Mesendoderm (in vitro differentiated cells): ENCODE measurements around the gene STPG2.

Experiments
- DNase-seq: peaks from one replicate; pipeline ENCODE4 v3.0.0; 2013
- H2AK5ac ChIP-seq: 2 replicates; pipeline ENCODE4 v1.6.1; 2013; ENCODE audit warnings: low read length, inconsistent platforms
- H2BK120ac ChIP-seq: 2 replicates; pipeline ENCODE4 v1.6.1; 2013; ENCODE audit warnings: low read depth, mild to moderate bottlenecking, low read length, moderate library complexity, mixed read lengths
- H2BK15ac ChIP-seq: replicated peaks from 2 replicates; pipeline ENCODE4 v1.6.1; 2013; ENCODE audit warnings: low read depth, mild to moderate bottlenecking, moderate library complexity
- H2BK5ac ChIP-seq: 2 replicates; pipeline ENCODE4 v1.6.1; 2013; ENCODE audit warnings: low read length, inconsistent platforms
- H3K18ac ChIP-seq: 2 replicates; pipeline ENCODE4 v1.6.1; 2013; ENCODE audit warnings: mild to moderate bottlenecking, low read length, mixed read lengths
- H3K23ac ChIP-seq: one replicate; pipeline ENCODE4 v1.6.1; 2013; ENCODE audit warnings: low read length
- H3K27ac ChIP-seq: 2 replicates; pipeline ENCODE4 v1.5.1; 2013; ENCODE audit warnings: low read depth, mild to moderate bottlenecking, inconsistent platforms, low read length, moderate library complexity
- H3K27me3 ChIP-seq: 2 replicates; pipeline ENCODE4 v1.6.1; 2013; ENCODE audit warnings: low read length, control low read depth, mild to moderate bottlenecking, inconsistent platforms; ENCODE audit not compliant: insufficient read depth, poor library complexity
- H3K36me3 ChIP-seq: 2 replicates; pipeline ENCODE4 v1.6.1; 2013; ENCODE audit warnings: low read length, inconsistent platforms; ENCODE audit not compliant: control insufficient read depth, insufficient read depth
- H3K4ac ChIP-seq: one replicate; pipeline ENCODE4 v1.6.1; 2013; ENCODE audit warnings: low read depth, mild to moderate bottlenecking, low read length, moderate library complexity
- H3K4me1 ChIP-seq: 2 replicates; pipeline ENCODE4 v1.6.1; 2013; ENCODE audit warnings: low read depth, low read length, inconsistent platforms; ENCODE audit not compliant: control insufficient read depth
- H3K4me2 ChIP-seq: 2 replicates; pipeline ENCODE4 v1.6.1; 2013; ENCODE audit warnings: low read length
- H3K4me3 ChIP-seq: 2 replicates; pipeline ENCODE4 v1.5.1; 2013; ENCODE audit warnings: mild to moderate bottlenecking, low read length
- H3K56ac ChIP-seq: one replicate; pipeline ENCODE4 v1.6.1; 2013; ENCODE audit warnings: low read length
- H3K79me1 ChIP-seq: 2 replicates; pipeline ENCODE4 v1.6.1; 2013; ENCODE audit warnings: low read length, inconsistent platforms
- H3K79me2 ChIP-seq: 2 replicates; pipeline ENCODE4 v1.6.1; 2013; ENCODE audit warnings: mild to moderate bottlenecking, low read length; ENCODE audit not compliant: control insufficient read depth, insufficient read depth
- H3K9ac ChIP-seq: 2 replicates; pipeline ENCODE4 v1.6.1; 2013; ENCODE audit warnings: low read length, inconsistent platforms
- H4K5ac ChIP-seq: one replicate; pipeline ENCODE4 v1.6.1; 2013; ENCODE audit warnings: low read length
- H4K8ac ChIP-seq: one replicate; pipeline ENCODE4 v1.6.1; 2013; ENCODE audit warnings: low read depth, mild to moderate bottlenecking, control low read depth, low read length, moderate library complexity
- WGBS: extraction: QIAGEN DNeasy Blood & Tissue Kit; methylation state at CpG from one replicate; pipeline ENCODE4 v1.1.7; 2013; ENCODE audit warnings: low lambda C conversion rate, missing lambda C conversion rate; ENCODE audit not compliant: insufficient coverage; ENCODE audit errors: extremely low coverage; 5-methylcytosine and 5-hydroxymethylcytosine counted together

The STPG2 gene

GRCh38 chr4:97589481-97590196 lies 553.6 kb downstream of the STPG2 start:
- Histone ChIP-seq H3K27me3 (no peaks in the 10 kb centered on the region), H2AK5ac (no peak overlapping the region), H3K56ac (no peak overlapping the region), H4K5ac (no peak overlapping the region), H3K79me1 (no peaks in the 10 kb centered on the region), H3K4ac (no peak overlapping the region), H3K18ac (no peak overlapping the region), H2BK15ac (no peak overlapping the region), H3K36me3 (no peaks in the 10 kb centered on the region), H3K4me3 (no peak overlapping the region), H3K23ac (no peak overlapping the region), H3K27ac (no peak overlapping the region), H3K79me2 (no peaks in the 10 kb centered on the region), H2BK5ac (no peak overlapping the region), H3K9ac (no peak overlapping the region), H4K8ac (no peak overlapping the region), H3K4me1 (no peaks in the 10 kb centered on the region), H2BK120ac (no peak overlapping the region), H3K4me2 (no peak overlapping the region)
- DNase-seq = no peak
- no CpG with 5 or more reads among the region's 5 CpGs for WGBS

- H3K18ac ChIP-seq = no peak overlapping the region
- no peak overlapping the region for H3K9ac ChIP-seq
- H3K27ac ChIP-seq = no peak overlapping the region
- no peak overlapping the region for H3K56ac ChIP-seq
- no peak overlapping the region for H2BK5ac ChIP-seq
- H2BK120ac ChIP-seq = no peak overlapping the region
- H3K4me2 ChIP-seq = no peak overlapping the region
- no peak for DNase-seq
- no peaks in the 10 kb centered on the region for H3K79me1 ChIP-seq
- H3K36me3 ChIP-seq = no peaks in the 10 kb centered on the region
- no peak overlapping the region for H3K23ac ChIP-seq
- no peak overlapping the region for H4K5ac ChIP-seq
- H3K4me3 ChIP-seq = no peak overlapping the region
- H3K4ac ChIP-seq = no peak overlapping the region
- H3K27me3 ChIP-seq = no peaks in the 10 kb centered on the region
- no CpG with 5 or more reads among the region's 2 CpGs for WGBS
- H3K4me1 ChIP-seq = no peaks in the 10 kb centered on the region
- no peak overlapping the region for H2AK5ac ChIP-seq
- H2BK15ac ChIP-seq = no peak overlapping the region
- H4K8ac ChIP-seq = no peak overlapping the region
- H3K79me2 ChIP-seq = no peaks in the 10 kb centered on the region
Observed at GRCh38 chr4:97587912-97588311, 555.4 kb downstream of the STPG2 start.

- Histone ChIP-seq H3K9ac (no peak overlapping the region), H3K4me1 (no peaks in the 10 kb centered on the region)
Observed at GRCh38 chr4:97585274-97585673, 558.0 kb downstream of the STPG2 start.

GRCh38 chr4:97582890-97583289 lies 560.4 kb downstream of the STPG2 start:
- Histone ChIP-seq H3K4me2 (no peak overlapping the region), H4K5ac (no peak overlapping the region), H3K18ac (no peak overlapping the region), H3K79me2 (no peaks in the 10 kb centered on the region), H4K8ac (no peak overlapping the region), H3K4me3 (no peak overlapping the region), H2BK120ac (no peak overlapping the region), H3K4ac (no peak overlapping the region), H3K27me3 (no peaks in the 10 kb centered on the region), H3K79me1 (no peaks in the 10 kb centered on the region), H3K27ac (no peak overlapping the region), H2BK15ac (no peak overlapping the region), H3K36me3 (no peaks in the 10 kb centered on the region), H3K23ac (no peak overlapping the region), H2BK5ac (no peak overlapping the region), H3K4me1 (no peaks in the 10 kb centered on the region), H3K9ac (no peak overlapping the region), H3K56ac (no peak overlapping the region), H2AK5ac (no peak overlapping the region)
- no peak for DNase-seq
- no CpG with 5 or more reads among the region's 1 CpG for WGBS

More at GRCh38 chr4:97585274-97585673, 558.0 kb downstream of the STPG2 start:
- Histone ChIP-seq H3K36me3 (no peaks in the 10 kb centered on the region), H3K56ac (no peak overlapping the region), H3K79me1 (no peaks in the 10 kb centered on the region), H3K79me2 (no peaks in the 10 kb centered on the region), H2AK5ac (no peak overlapping the region), H3K18ac (no peak overlapping the region), H4K8ac (no peak overlapping the region), H3K27me3 (no peaks in the 10 kb centered on the region), H3K4me2 (no peak overlapping the region), H2BK15ac (no peak overlapping the region), H2BK120ac (no peak overlapping the region), H3K23ac (no peak overlapping the region), H2BK5ac (no peak overlapping the region), H3K27ac (no peak overlapping the region), H3K4ac (no peak overlapping the region), H4K5ac (no peak overlapping the region), H3K4me3 (no peak overlapping the region)
- no peak for DNase-seq

GRCh38 chr4:97577004-97577403 lies 566.3 kb downstream of the STPG2 start:
- no peak overlapping the region for H3K27ac ChIP-seq
- no peaks in the 10 kb centered on the region for H3K79me1 ChIP-seq
- no peak overlapping the region for H3K4ac ChIP-seq
- no peak overlapping the region for H3K4me2 ChIP-seq
- no peak overlapping the region for H2BK15ac ChIP-seq
- no peaks in the 10 kb centered on the region for H3K4me1 ChIP-seq
- H2AK5ac ChIP-seq = no peak overlapping the region
- no peaks in the 10 kb centered on the region for H3K27me3 ChIP-seq
- no peak overlapping the region for H3K56ac ChIP-seq
- H4K8ac ChIP-seq = no peak overlapping the region
- no peaks in the 10 kb centered on the region for H3K36me3 ChIP-seq
- H3K23ac ChIP-seq = no peak overlapping the region
- H3K18ac ChIP-seq = no peak overlapping the region
- no CpG with 5 or more reads among the region's 2 CpGs for WGBS
- no peak overlapping the region for H4K5ac ChIP-seq
- H3K4me3 ChIP-seq = no peak overlapping the region
- H2BK5ac ChIP-seq = no peak overlapping the region
- no peaks in the 10 kb centered on the region for H3K79me2 ChIP-seq
- no peak overlapping the region for H3K9ac ChIP-seq
- H2BK120ac ChIP-seq = no peak overlapping the region
- no peak for DNase-seq

GRCh38 chr4:97560009-97560408 lies 583.3 kb downstream of the STPG2 start:
- no peak overlapping the region for H3K4ac ChIP-seq
- no peak overlapping the region for H2AK5ac ChIP-seq
- H4K8ac ChIP-seq = no peak overlapping the region
- H3K27me3 ChIP-seq = no peaks in the 10 kb centered on the region
- H3K4me1 ChIP-seq = no peaks in the 10 kb centered on the region
- H3K56ac ChIP-seq = no peak overlapping the region
- H2BK120ac ChIP-seq = no peak overlapping the region
- no peaks in the 10 kb centered on the region for H3K36me3 ChIP-seq
- no peak overlapping the region for H2BK5ac ChIP-seq
- no peak overlapping the region for H3K4me3 ChIP-seq
- H3K9ac ChIP-seq = no peak overlapping the region
- no peak overlapping the region for H3K18ac ChIP-seq
- H3K27ac ChIP-seq = no peak overlapping the region
- H4K5ac ChIP-seq = no peak overlapping the region
- no peak for DNase-seq
- H3K79me2 ChIP-seq = no peaks in the 10 kb centered on the region
- WGBS = no CpG with 5 or more reads among the region's 2 CpGs
- no peak overlapping the region for H3K4me2 ChIP-seq
- no peaks in the 10 kb centered on the region for H3K79me1 ChIP-seq
- H2BK15ac ChIP-seq = no peak overlapping the region
- no peak overlapping the region for H3K23ac ChIP-seq
